HTERT RPE-1 (cell line): ENCODE results near the gene ALOX5.
"Not testable (repeated sequence)": the region's sequence is repeated elsewhere in the genome, so short reads cannot be mapped to it uniquely, and the experiment has no call there.

ENCODE experiments used
- in situ Hi-C: fragments of 300-500 bp; cut with MboI; formaldehyde crosslinking; loops from 4 replicates; pipeline ENCODE4 v1.14.3; 2020; ENCODE audit warnings: low sequenced_read_pairs

The ALOX5 gene

GRCh38 chr10:45373576-45374349 lies at the start of gene ALOX5:
Gene ALOX5, plus strand, starts transcription at chr10:45374216. Its CDS starts 64 bp downstream, at chr10:45374280.
- in situ Hi-C loops: no loop called here

GRCh38 chr10:45325116-45325515 lies 48.9 kb upstream of the ALOX5 start:
- in situ Hi-C loops: no loop called here

GRCh38 chr10:45326864-45327263 lies 47.2 kb upstream of the ALOX5 start:
- in situ Hi-C loops: not testable (repeated sequence)

GRCh38 chr10:45331824-45332223 lies 42.2 kb upstream of the ALOX5 start:
- in situ Hi-C loops: not testable (repeated sequence)

- in situ Hi-C loops: no loop called here
These were observed 34.1 kb upstream of the ALOX5 start for GRCh38 chr10:45339894-45340293.

GRCh38 chr10:45340420-45340819 lies 33.6 kb upstream of the ALOX5 start:
- in situ Hi-C loops: not testable (repeated sequence)

GRCh38 chr10:45346652-45347335 lies 27.2 kb upstream of the ALOX5 start:
- in situ Hi-C loops: not testable (repeated sequence)

- in situ Hi-C loops: not testable (repeated sequence)
These were observed 26.6 kb upstream of the ALOX5 start for GRCh38 chr10:45347464-45347863.

GRCh38 chr10:45348196-45348765 lies 25.7 kb upstream of the ALOX5 start:
- in situ Hi-C loops: not testable (repeated sequence)

GRCh38 chr10:45353186-45353585 lies 20.8 kb upstream of the ALOX5 start:
- in situ Hi-C loops: no loop called here

- in situ Hi-C loops: no loop called here
These were observed 19.8 kb upstream of the ALOX5 start for GRCh38 chr10:45354261-45354660.

GRCh38 chr10:45355494-45355893 lies 18.5 kb upstream of the ALOX5 start:
- in situ Hi-C loops: no loop called here

GRCh38 chr10:45358961-45359360 lies 15.1 kb upstream of the ALOX5 start:
- in situ Hi-C loops: not testable (repeated sequence)

GRCh38 chr10:45361983-45362799 lies 11.8 kb upstream of the ALOX5 start:
- in situ Hi-C loops: not testable (repeated sequence)

GRCh38 chr10:45367643-45368042 lies 6.4 kb upstream of the ALOX5 start:
- in situ Hi-C loops: not testable (repeated sequence)

- in situ Hi-C loops: no loop called here
These were observed 5.8 kb upstream of the ALOX5 start for GRCh38 chr10:45368181-45368580.

- in situ Hi-C loops: no loop called here
These were observed 3.6 kb upstream of the ALOX5 start for GRCh38 chr10:45370202-45370955.

GRCh38 chr10:45371560-45371959 lies 2.5 kb upstream of the ALOX5 start:
- in situ Hi-C loops: no loop called here

- in situ Hi-C loops: no loop called here
These were observed 1.6 kb upstream of the ALOX5 start for GRCh38 chr10:45372251-45372951.
